Activated CD8-positive, alpha-beta memory T cell treated with anti-CD3 and anti-CD28 coated beads, Interleukin-2, amount 50 U/mL, for 24 hours (primary cell): Measurements from ENCODE around the gene TMEM156.
"Not testable (repeated sequence)": the region's sequence is repeated elsewhere in the genome, so short reads cannot be mapped to it uniquely, and the experiment has no call there.

Source experiments
- DNase-seq: peaks from one replicate; pipeline ENCODE4 v3.0.0-alpha.2; 2020; ENCODE audit errors: extremely low read depth

TMEM156 gene

GRCh38 chr4:39043058-39043860 is 11.1 kb upstream of the TMEM156 start:
- no peak for DNase-seq

GRCh38 chr4:39042366-39042765 is 10.2 kb upstream of the TMEM156 start:
- no peak for DNase-seq

GRCh38 chr4:39039108-39039507 is 6.9 kb upstream of the TMEM156 start:
- no peak for DNase-seq

- DNase-seq, result no peak
Measured at GRCh38 chr4:39037941-39038340, 5.7 kb upstream of the TMEM156 start.

- no peak for DNase-seq
Measured at GRCh38 chr4:39037491-39037825, 5.2 kb upstream of the TMEM156 start.

- no peak for DNase-seq
Measured at GRCh38 chr4:39036172-39036571, 4.0 kb upstream of the TMEM156 start.

GRCh38 chr4:39031590-39032020 is 604 bp downstream of the TMEM156 start:
- DNase-seq, result not testable (repeated sequence)

GRCh38 chr4:39030725-39031124 is 1.5 kb downstream of the TMEM156 start:
- DNase-seq, result no peak

- no peak for DNase-seq
Measured at GRCh38 chr4:39029752-39030694, 2.2 kb downstream of the TMEM156 start.

GRCh38 chr4:39026096-39026495 is 6.1 kb downstream of the TMEM156 start:
- no peak for DNase-seq

GRCh38 chr4:39025552-39026085 is 6.6 kb downstream of the TMEM156 start:
- DNase-seq, result no peak

- DNase-seq, result no peak
Measured at GRCh38 chr4:39024311-39024865, 7.8 kb downstream of the TMEM156 start.

- no peak for DNase-seq
Measured at GRCh38 chr4:39023059-39023458, 9.2 kb downstream of the TMEM156 start.

GRCh38 chr4:39022241-39022640 is 10.0 kb downstream of the TMEM156 start:
- DNase-seq, result no peak

- DNase-seq, result no peak
Measured at GRCh38 chr4:39021631-39022030, 10.6 kb downstream of the TMEM156 start.

- DNase-seq, result no peak
Measured at GRCh38 chr4:39020130-39020529, 12.1 kb downstream of the TMEM156 start.

- DNase-seq, result no peak
Measured at GRCh38 chr4:39014028-39014427, 18.2 kb downstream of the TMEM156 start.

GRCh38 chr4:39004758-39005157 is 27.5 kb downstream of the TMEM156 start:
- DNase-seq, result no peak

- not testable (repeated sequence) for DNase-seq
Measured at GRCh38 chr4:39002058-39002457, 30.2 kb downstream of the TMEM156 start.

- DNase-seq, result no peak
Measured at GRCh38 chr4:38995660-38996005, 36.6 kb downstream of the TMEM156 start.

- no peak for DNase-seq
Measured at GRCh38 chr4:38994135-38994534, 38.1 kb downstream of the TMEM156 start.

GRCh38 chr4:38993683-38994082 is 38.5 kb downstream of the TMEM156 start:
- no peak for DNase-seq
